Smooth muscle cell (in vitro differentiated cells): ENCODE measurements around the gene CAMKK2. TPM values are rescaled to one million over a fixed set of nuclear protein-coding genes. Genes with fewer than 3 reads are reported as not detected.
"Not testable (repeated sequence)": the region's sequence is repeated elsewhere in the genome, so short reads cannot be mapped to it uniquely, and the experiment has no call there.

Experiments
- DNase-seq: peaks from one replicate; lab custom pipeline; 2025; ENCODE audit not compliant: unreplicated experiment; lab: John Stamatoyannopoulos, UW
- H2AFZ ChIP-seq: fragments of 200-600 bp; sonication (generic); 2 replicates; pipeline ENCODE4 v1.6.0; 2016; ENCODE audit warnings: antibody characterized with exemption, low read depth, mild to moderate bottlenecking
- H3F3A ChIP-seq: fragments of 200-600 bp; sonication (generic); 2 replicates; pipeline ENCODE4 v1.6.0; 2017; ENCODE audit warnings: antibody characterized with exemption, low read depth
- H3K27ac ChIP-seq: fragments of 200-600 bp; sonication (generic); 2 replicates; pipeline ENCODE4 v1.5.1; 2016; ENCODE audit warnings: low read depth, mild to moderate bottlenecking
- H3K27me3 ChIP-seq: fragments of 200-600 bp; sonication (generic); 2 replicates; pipeline ENCODE4 v1.6.1; 2016; ENCODE audit warnings: low read depth, mild to moderate bottlenecking
- H3K36me3 ChIP-seq: fragments of 200-600 bp; sonication (generic); 2 replicates; pipeline ENCODE4 v1.5.1; 2016; ENCODE audit warnings: low read depth
- H3K4me1 ChIP-seq: fragments of 200-600 bp; sonication (generic); 2 replicates; pipeline ENCODE4 v1.5.1; 2016; ENCODE audit warnings: low read depth
- H3K4me2 ChIP-seq: fragments of 200-600 bp; sonication (generic); 2 replicates; pipeline ENCODE4 v1.6.0; 2016; ENCODE audit warnings: mild to moderate bottlenecking
- H3K4me3 ChIP-seq: fragments of 200-600 bp; sonication (generic); 2 replicates; pipeline ENCODE4 v1.5.1; 2016; ENCODE audit warnings: mild to moderate bottlenecking
- H3K79me2 ChIP-seq: fragments of 200-600 bp; sonication (generic); 2 replicates; pipeline ENCODE4 v1.6.0; 2016; ENCODE audit warnings: low read depth, mild to moderate bottlenecking
- H3K9ac ChIP-seq: fragments of 200-600 bp; sonication (generic); 2 replicates; pipeline ENCODE4 v1.6.0; 2016; ENCODE audit warnings: low read depth
- H3K9me3 ChIP-seq: fragments of 200-600 bp; sonication (generic); replicated peaks from 2 replicates; pipeline ENCODE4 v1.5.1; 2016; ENCODE audit warnings: low read depth
- H4K20me1 ChIP-seq: fragments of 200-600 bp; sonication (generic); 2 replicates; pipeline ENCODE4 v1.6.0; 2016; ENCODE audit warnings: low read depth
- WGBS: methylation state at CpG from one replicate; pipeline ENCODE4 v1.1.7; 2016; ENCODE audit warnings: low lambda C conversion rate; 5-methylcytosine and 5-hydroxymethylcytosine counted together
- polyA plus RNA-seq: library from polyadenylated mRNA; unstranded; fragments of >200 nt; fragmentation: Nextera tagmentation; extraction: Ambion mirVana; gene quantifications from 2 replicates; pipeline ENCODE4 v1.2.1, GENCODE V29; 2016
- total RNA-seq: library from RNA; depleted of rRNA; stranded (reverse); fragments of >200 nt; gene quantifications from 2 replicates; pipeline ENCODE4 v1.2.3, GENCODE V29; 2014
- TF ChIP-seq, protein P1 (sequence below): fragments of 200-600 bp; sonication (generic); IDR thresholded peaks from 2 replicates; pipeline ENCODE4 v1.5.1; 2017; ENCODE audit warnings: borderline replicate concordance, mild to moderate bottlenecking, antibody characterized with exemption; ENCODE audit not compliant: insufficient read depth, poor library complexity, severe bottlenecking

The CAMKK2 gene
- total and polyA plus RNA-seq, 2 experiments from 2014 or later = 13.3 to 23.4 TPM

DNA sequence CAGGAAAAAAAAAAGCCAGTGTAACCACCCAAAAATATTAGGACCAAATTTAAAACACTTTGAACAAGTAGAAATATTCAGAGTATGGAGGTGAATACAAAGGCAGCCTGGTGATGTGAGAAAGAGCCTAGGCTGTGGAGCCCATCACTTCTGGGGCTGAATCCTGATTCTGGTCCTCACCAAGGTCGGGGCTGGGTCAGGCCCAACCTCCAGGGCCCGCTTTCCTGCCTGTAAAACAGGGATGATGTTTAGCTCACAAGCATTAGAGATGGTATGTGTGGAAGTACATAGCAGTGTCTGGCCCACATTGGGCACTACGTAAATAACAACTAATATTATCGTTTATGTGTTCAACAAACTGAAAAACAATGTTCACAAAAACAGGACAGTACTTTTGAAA is 7.8 kb upstream of the CAMKK2 start:
- TF ChIP-seq, protein P1, sequence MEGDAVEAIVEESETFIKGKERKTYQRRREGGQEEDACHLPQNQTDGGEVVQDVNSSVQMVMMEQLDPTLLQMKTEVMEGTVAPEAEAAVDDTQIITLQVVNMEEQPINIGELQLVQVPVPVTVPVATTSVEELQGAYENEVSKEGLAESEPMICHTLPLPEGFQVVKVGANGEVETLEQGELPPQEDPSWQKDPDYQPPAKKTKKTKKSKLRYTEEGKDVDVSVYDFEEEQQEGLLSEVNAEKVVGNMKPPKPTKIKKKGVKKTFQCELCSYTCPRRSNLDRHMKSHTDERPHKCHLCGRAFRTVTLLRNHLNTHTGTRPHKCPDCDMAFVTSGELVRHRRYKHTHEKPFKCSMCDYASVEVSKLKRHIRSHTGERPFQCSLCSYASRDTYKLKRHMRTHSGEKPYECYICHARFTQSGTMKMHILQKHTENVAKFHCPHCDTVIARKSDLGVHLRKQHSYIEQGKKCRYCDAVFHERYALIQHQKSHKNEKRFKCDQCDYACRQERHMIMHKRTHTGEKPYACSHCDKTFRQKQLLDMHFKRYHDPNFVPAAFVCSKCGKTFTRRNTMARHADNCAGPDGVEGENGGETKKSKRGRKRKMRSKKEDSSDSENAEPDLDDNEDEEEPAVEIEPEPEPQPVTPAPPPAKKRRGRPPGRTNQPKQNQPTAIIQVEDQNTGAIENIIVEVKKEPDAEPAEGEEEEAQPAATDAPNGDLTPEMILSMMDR = no peak
- no peak overlapping the region for H3K27ac ChIP-seq
- H3K4me1 ChIP-seq = no peaks in the 10 kb centered on the region
- H3K79me2 ChIP-seq = no peaks in the 10 kb centered on the region
- no peak for DNase-seq
- peaks cover 8% of the 10 kb centered on the region for H3K36me3 ChIP-seq
- H4K20me1 ChIP-seq = no peaks in the 10 kb centered on the region
- no peak overlapping the region for H2AFZ ChIP-seq
- H3K9ac ChIP-seq = no peak overlapping the region
- H3K4me3 ChIP-seq = no peak overlapping the region
- no peak overlapping the region for H3K4me2 ChIP-seq
- no peaks in the 10 kb centered on the region for H3F3A ChIP-seq
- no peaks in the 10 kb centered on the region for H3K9me3 ChIP-seq
- no peaks in the 10 kb centered on the region for H3K27me3 ChIP-seq
- 82% methylated on average over 4 of the region's 4 CpGs for WGBS

DNA sequence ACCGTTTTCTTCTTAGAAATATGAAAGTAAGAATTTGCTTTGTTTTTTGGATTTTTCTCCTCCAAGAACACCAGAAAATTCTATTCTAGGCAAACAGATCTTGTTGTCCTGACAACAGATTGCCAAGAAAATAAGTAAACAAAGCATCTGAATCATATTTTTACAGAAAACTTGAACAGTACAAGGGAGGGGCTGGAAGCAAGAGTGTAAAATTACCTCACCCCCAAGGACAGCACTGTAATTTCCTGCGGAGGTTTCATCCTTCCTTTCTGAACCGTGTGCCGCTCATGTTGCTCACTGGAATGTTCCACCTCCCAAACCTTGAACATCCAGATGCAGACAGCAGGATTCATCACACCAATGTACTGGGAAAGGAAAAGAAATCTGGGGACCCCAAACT is 5.4 kb upstream of the CAMKK2 start:
- H4K20me1 ChIP-seq = no peaks in the 10 kb centered on the region

DNA sequence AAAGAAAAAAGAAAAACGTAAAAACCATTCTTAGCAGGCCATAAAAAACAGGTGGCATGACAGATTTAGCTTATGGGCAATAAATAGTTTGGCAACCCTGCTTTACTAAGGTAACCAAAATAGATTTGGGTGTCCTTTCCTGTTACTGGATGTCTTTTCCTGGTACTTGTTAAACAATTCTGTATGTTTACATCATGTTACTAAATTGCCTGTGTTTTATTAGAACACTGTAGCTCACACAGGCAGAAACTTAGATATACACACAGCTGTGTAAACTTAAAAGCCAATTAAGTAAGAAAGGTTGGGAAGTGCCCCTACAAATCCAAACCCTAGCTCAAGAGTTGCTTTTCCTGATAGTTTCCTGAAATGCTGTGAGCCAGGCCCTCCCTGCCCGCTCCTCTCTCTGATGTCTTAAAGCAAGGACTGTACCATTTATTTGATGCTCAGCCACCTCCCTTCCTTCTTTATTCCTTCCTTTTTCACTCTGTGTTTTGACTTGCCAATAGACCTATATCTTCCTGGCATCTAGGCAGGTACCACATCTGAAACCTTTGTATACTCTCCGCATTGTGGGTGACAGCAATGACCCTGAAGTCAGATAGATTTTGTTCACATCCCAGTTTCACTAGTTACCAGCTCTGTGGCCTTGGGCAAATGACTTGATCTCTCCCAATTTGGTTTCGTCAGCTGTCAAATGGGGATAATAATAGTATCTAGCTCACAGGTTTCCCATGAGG is 3.7 kb upstream of the CAMKK2 start:
- H2AFZ ChIP-seq = no peak overlapping the region
- H3K9ac ChIP-seq = no peak overlapping the region
- peaks cover 10% of the 10 kb centered on the region for H3K79me2 ChIP-seq
- TF ChIP-seq, protein P1 = no peak
- H3K4me1 ChIP-seq = peaks cover 16% of the 10 kb centered on the region
- no peaks in the 10 kb centered on the region for H3K9me3 ChIP-seq
- H3K4me2 ChIP-seq = no peak overlapping the region
- no peaks in the 10 kb centered on the region for H3F3A ChIP-seq
- H4K20me1 ChIP-seq = peaks cover 5% of the 10 kb centered on the region
- H3K36me3 ChIP-seq = no peaks in the 10 kb centered on the region
- H3K27ac ChIP-seq = no peak overlapping the region
- H3K4me3 ChIP-seq = no peak overlapping the region
- no peaks in the 10 kb centered on the region for H3K27me3 ChIP-seq
- no peak for DNase-seq
- WGBS = 93% methylated on average over 4 of the region's 4 CpGs

More for the DNA sequence above, 5.4 kb upstream of the CAMKK2 start:
- TF ChIP-seq, protein P1 = no peak
- WGBS = 92% methylated on average over 4 of the region's 4 CpGs
- Histone ChIP-seq H3K9me3 (no peaks in the 10 kb centered on the region), H3K9ac (no peak overlapping the region), H3K79me2 (no peaks in the 10 kb centered on the region), H3K27me3 (no peaks in the 10 kb centered on the region), H3K36me3 (no peaks in the 10 kb centered on the region), H3K4me3 (no peak overlapping the region), H3K4me1 (peaks cover 10% of the 10 kb centered on the region), H3K27ac (no peak overlapping the region), H3F3A (no peaks in the 10 kb centered on the region), H2AFZ (no peak overlapping the region), H3K4me2 (no peak overlapping the region)
- DNase-seq = no peak

DNA sequence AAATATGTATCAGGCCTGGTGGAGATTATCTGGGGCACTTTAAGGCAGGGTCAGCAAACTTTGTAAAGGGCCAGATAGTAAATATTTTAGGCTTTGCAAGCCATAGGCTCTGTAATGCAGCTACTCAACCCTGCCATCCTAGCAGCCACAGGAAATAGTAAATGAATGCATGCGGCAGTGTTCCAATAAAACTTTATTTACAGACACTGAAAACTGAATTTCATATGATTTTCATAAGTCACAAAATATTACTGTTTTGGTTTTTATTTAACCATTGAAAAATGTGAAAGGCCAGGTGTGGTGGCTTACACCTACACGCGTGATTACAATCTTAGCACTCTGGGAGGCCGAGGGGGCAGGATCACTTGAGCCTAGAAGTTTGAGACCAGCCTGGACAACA is 3.2 kb upstream of the CAMKK2 start:
- Histone ChIP-seq H3K27ac (no peak overlapping the region), H3K36me3 (no peaks in the 10 kb centered on the region), H3K4me3 (no peak overlapping the region), H4K20me1 (peaks cover 11% of the 10 kb centered on the region), H3K79me2 (peaks cover 16% of the 10 kb centered on the region), H2AFZ (no peak overlapping the region), H3K27me3 (no peaks in the 10 kb centered on the region), H3K4me2 (no peak overlapping the region), H3K9me3 (no peaks in the 10 kb centered on the region), H3F3A (no peaks in the 10 kb centered on the region), H3K9ac (no peak overlapping the region), H3K4me1 (peaks cover 19% of the 10 kb centered on the region)
- TF ChIP-seq, protein P1 = no peak
- WGBS = 94% methylated on average over 4 of the region's 4 CpGs
- no peak for DNase-seq

DNA sequence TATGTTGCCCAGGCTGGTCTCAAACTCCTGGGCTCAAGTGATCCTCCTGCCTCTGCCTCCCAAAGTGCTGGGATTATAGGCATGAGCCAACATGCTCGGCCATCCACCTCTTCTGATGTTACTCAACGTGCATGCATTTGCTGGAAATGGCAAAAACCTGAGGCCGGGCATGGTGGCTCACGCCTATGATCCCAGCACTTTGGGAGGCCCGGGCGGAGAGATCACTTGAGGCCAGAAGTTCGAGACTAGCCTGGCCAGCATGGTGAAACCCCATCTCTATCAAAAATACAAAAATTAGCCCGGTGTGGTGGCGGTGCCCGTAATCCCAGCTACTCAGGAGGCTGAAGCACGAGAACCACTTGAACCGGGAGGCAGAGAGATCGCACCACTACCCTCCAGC is 1.9 kb upstream of the CAMKK2 start:
- H3F3A ChIP-seq, H3K27ac ChIP-seq, DNase-seq, H3K4me2 ChIP-seq, H3K27me3 ChIP-seq, H3K9ac ChIP-seq, H3K4me3 ChIP-seq, H3K36me3 ChIP-seq, H2AFZ ChIP-seq, H3K9me3 ChIP-seq: not testable (repeated sequence)
- Histone ChIP-seq H3K79me2 (peaks cover 21% of the 10 kb centered on the region), H3K4me1 (peaks cover 19% of the 10 kb centered on the region), H4K20me1 (peaks cover 19% of the 10 kb centered on the region)
- WGBS = 92% methylated on average over 13 of the region's 13 CpGs
